ENCODE measurements around the gene RAN.
"Not testable (repeated sequence)": the region's sequence is repeated elsewhere in the genome, so short reads cannot be mapped to it uniquely, and the experiment has no call there.

Gene RAN

GRCh38 chr12:130849561-130850417 lies 22.1 kb upstream of the RAN start:
- no peak for DNase-seq (ENCODE audit: low spot score)

- no peak for DNase-seq (ENCODE audit: low spot score)
Measured at GRCh38 chr12:130850418-130851021, 21.3 kb upstream of the RAN start.

- DNase-seq (ENCODE audit: low spot score), result no peak
Measured at GRCh38 chr12:130856088-130856487, 15.8 kb upstream of the RAN start.

- DNase-seq (ENCODE audit: low spot score), result no peak
Measured at GRCh38 chr12:130858084-130858483, 13.8 kb upstream of the RAN start.

GRCh38 chr12:130859161-130859560 lies 12.7 kb upstream of the RAN start:
- no peak for DNase-seq (ENCODE audit: low spot score)

GRCh38 chr12:130860311-130860710 lies 11.6 kb upstream of the RAN start:
- no peak for DNase-seq (ENCODE audit: low spot score)

GRCh38 chr12:130862161-130862560 lies 9.7 kb upstream of the RAN start:
- no peak for DNase-seq (ENCODE audit: low spot score)

- DNase-seq (ENCODE audit: low spot score), result not testable (repeated sequence)
Measured at GRCh38 chr12:130862771-130863170, 9.1 kb upstream of the RAN start.

GRCh38 chr12:130863298-130863697 lies 8.6 kb upstream of the RAN start:
- no peak for DNase-seq (ENCODE audit: low spot score)

- no peak for DNase-seq (ENCODE audit: low spot score)
Measured at GRCh38 chr12:130868412-130868811, 3.5 kb upstream of the RAN start.

GRCh38 chr12:130870442-130871285 lies 1.2 kb upstream of the RAN start:
- peak; percentile 90 for DNase-seq (ENCODE audit: low spot score)

- peak; percentile 77 for DNase-seq (ENCODE audit: low spot score)
Measured at GRCh38 chr12:130872179-130873096, 572 bp downstream of the RAN start.

GRCh38 chr12:130873106-130873795 lies 1.4 kb downstream of the RAN start:
- no peak for DNase-seq (ENCODE audit: low spot score)

GRCh38 chr12:130873825-130874224 lies 2.0 kb downstream of the RAN start:
- DNase-seq (ENCODE audit: low spot score), result no peak

- no peak for DNase-seq (ENCODE audit: low spot score)
Measured at GRCh38 chr12:130874696-130875095, 2.8 kb downstream of the RAN start.

GRCh38 chr12:130875193-130875592 lies 3.3 kb downstream of the RAN start:
- DNase-seq (ENCODE audit: low spot score), result no peak

- not testable (repeated sequence) for DNase-seq (ENCODE audit: low spot score)
Measured at GRCh38 chr12:130875708-130876107, 3.8 kb downstream of the RAN start.

- DNase-seq (ENCODE audit: low spot score), result no peak
Measured at GRCh38 chr12:130876297-130876696, 4.4 kb downstream of the RAN start.

- DNase-seq (ENCODE audit: low spot score), result no peak
Measured at GRCh38 chr12:130876758-130877157, 4.9 kb downstream of the RAN start.

GRCh38 chr12:130877333-130877732 lies 5.5 kb downstream of the RAN start:
- DNase-seq (ENCODE audit: low spot score), result no peak
